ENCODE measurements around the gene HSD17B1. TPM values are rescaled to one million over a fixed set of nuclear protein-coding genes. Genes with fewer than 3 reads are reported as not detected.

Gene HSD17B1
- total and polyA plus RNA-seq, 2 donors (not counting 3 experiments of a cell fraction or from before 2014, with no cell fraction given): 0.22 to 1.0 TPM

DNA sequence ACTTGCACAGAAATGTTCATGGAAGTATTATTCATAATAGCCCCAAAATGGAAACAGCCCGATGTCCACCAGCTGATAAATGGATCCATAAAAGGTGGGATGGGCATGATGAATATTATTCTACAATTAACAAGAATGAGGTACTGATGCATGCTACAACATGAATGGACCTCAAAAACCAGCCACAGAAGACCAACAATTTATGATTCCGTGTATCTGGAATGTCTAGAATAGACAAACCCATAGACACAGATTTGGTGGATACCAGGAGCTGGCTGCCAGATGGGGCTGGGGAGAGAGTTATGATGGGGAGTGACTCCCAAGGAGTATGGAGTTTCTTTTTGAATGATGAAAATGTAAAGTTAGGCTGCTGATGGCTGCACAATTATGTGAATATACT, 27.5 kb upstream of the HSD17B1 start:
- no peak overlapping the region for H2AFZ ChIP-seq (ENCODE audit: low read depth, low read length)
- intact Hi-C loops (cut with micrococcal nuclease): loop anchor here (10.0 kb wide), 2 partner anchors 390 to 500 kb away; partner anchors contain the start of gene NKIRAS2
- POLR2A ChIA-PET: no interaction called here
- H3K9me1 ChIP-seq (replicated peaks; ENCODE audit: control insufficient read depth, extremely low read depth, insufficient read depth, low read length): no peaks in the 10 kb centered on the region
- H3K27ac ChIP-seq (ENCODE audit: insufficient read depth, low read depth, low read length): no peak overlapping the region
- dilution Hi-C loops (cut with MboI; ENCODE audit: extremely low pct_ligation_motif_present, low sequenced_read_pairs): no loop called here
- no peak for TF ChIP-seq MYC (IDR thresholded peaks at IDR 0.05; ENCODE audit: low read depth, low read length)
- TF ChIP-seq, protein P1, sequence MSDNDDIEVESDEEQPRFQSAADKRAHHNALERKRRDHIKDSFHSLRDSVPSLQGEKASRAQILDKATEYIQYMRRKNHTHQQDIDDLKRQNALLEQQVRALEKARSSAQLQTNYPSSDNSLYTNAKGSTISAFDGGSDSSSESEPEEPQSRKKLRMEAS (IDR thresholded peaks at IDR 0.05; ENCODE audit: insufficient read depth, insufficient read length): no peak
- no peak for TF ChIP-seq POLR2AphosphoS5 (IDR thresholded peaks at IDR 0.05; ENCODE audit: insufficient read depth, low read depth, low read length)
- no peak for TF ChIP-seq POLR2A (IDR thresholded peaks at IDR 0.05; ENCODE audit: low read depth, low read length)
- no peak for TF ChIP-seq JUN (IDR thresholded peaks at IDR 0.05; ENCODE audit: borderline replicate concordance, insufficient read depth, insufficient read length, low read depth)
- TF ChIP-seq, protein P2, sequence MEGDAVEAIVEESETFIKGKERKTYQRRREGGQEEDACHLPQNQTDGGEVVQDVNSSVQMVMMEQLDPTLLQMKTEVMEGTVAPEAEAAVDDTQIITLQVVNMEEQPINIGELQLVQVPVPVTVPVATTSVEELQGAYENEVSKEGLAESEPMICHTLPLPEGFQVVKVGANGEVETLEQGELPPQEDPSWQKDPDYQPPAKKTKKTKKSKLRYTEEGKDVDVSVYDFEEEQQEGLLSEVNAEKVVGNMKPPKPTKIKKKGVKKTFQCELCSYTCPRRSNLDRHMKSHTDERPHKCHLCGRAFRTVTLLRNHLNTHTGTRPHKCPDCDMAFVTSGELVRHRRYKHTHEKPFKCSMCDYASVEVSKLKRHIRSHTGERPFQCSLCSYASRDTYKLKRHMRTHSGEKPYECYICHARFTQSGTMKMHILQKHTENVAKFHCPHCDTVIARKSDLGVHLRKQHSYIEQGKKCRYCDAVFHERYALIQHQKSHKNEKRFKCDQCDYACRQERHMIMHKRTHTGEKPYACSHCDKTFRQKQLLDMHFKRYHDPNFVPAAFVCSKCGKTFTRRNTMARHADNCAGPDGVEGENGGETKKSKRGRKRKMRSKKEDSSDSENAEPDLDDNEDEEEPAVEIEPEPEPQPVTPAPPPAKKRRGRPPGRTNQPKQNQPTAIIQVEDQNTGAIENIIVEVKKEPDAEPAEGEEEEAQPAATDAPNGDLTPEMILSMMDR (IDR thresholded peaks at IDR 0.05; ENCODE audit: extremely low read depth in 1 of 2, insufficient read depth in 1 of 2, low read depth in 1 of 2, low read length in 2 of 2): no peak
- no peak for TF ChIP-seq FOS (IDR thresholded peaks at IDR 0.05; ENCODE audit: borderline replicate concordance, insufficient read depth, low read length)
- TF ChIP-seq EZH2 (IDR thresholded peaks at IDR 0.05; ENCODE audit: borderline replicate concordance, low read depth, low read length, severe bottlenecking): no peak
- no peak for TF ChIP-seq GATA2 (IDR thresholded peaks at IDR 0.05; ENCODE audit: insufficient read depth, insufficient read length, low read depth, low read length)
- H3K9me3 ChIP-seq (replicated peaks; ENCODE audit: control insufficient read depth, insufficient read depth, low read length): no peaks in the 10 kb centered on the region
- DNase-seq (ENCODE audit: low read depth, low spot score): no peak
- FAIRE-seq: no peak
- H4K20me1 ChIP-seq (replicated peaks; ENCODE audit: control insufficient read depth, extremely low read depth, insufficient read depth, low read length): no peaks in the 10 kb centered on the region
- H3K9ac ChIP-seq (replicated peaks; ENCODE audit: extremely low read depth, insufficient read depth, low read length): no peak overlapping the region
- H3K4me1 ChIP-seq (ENCODE audit: control insufficient read depth, extremely low read depth, insufficient read depth, low read length): peaks cover 37% of the 10 kb centered on the region
- H3K4me2 ChIP-seq (ENCODE audit: insufficient read depth, low read length): no peak overlapping the region
- H3K4me3 ChIP-seq (replicated peaks in 1 of 3; ENCODE audit: insufficient read depth in 1 of 3, low read depth in 1 of 3, low read length in 3 of 3): no peak overlapping the region
- CTCF ChIA-PET: interaction anchor here (3.8 kb wide), 1 partner anchor 203 kb away, joined by 94 read pairs; no protein-coding TSS in a partner anchor
- H3K27me3 ChIP-seq (ENCODE audit: control insufficient read depth in 2 of 2, insufficient read depth in 2 of 2, low read length in 2 of 2): no peaks in the 10 kb centered on the region
- no TSS peak for BruUV-seq (replicated peaks)
- H3K79me2 ChIP-seq (ENCODE audit: control insufficient read depth, insufficient read depth, low read length): no peaks in the 10 kb centered on the region
- H3K36me3 ChIP-seq (ENCODE audit: control insufficient read depth in 2 of 2, extremely low read depth in 1 of 2, insufficient read depth in 2 of 2, low read length in 2 of 2): no peaks in the 10 kb centered on the region
